ENCODE measurements around the gene APOE. TPM values are rescaled to one million over a fixed set of nuclear protein-coding genes. Genes with fewer than 3 reads are reported as not detected.

APOE gene
- total and polyA plus RNA-seq, 2 experiments from 2014 or later, result 1,133 to 1,438 TPM

DNA sequence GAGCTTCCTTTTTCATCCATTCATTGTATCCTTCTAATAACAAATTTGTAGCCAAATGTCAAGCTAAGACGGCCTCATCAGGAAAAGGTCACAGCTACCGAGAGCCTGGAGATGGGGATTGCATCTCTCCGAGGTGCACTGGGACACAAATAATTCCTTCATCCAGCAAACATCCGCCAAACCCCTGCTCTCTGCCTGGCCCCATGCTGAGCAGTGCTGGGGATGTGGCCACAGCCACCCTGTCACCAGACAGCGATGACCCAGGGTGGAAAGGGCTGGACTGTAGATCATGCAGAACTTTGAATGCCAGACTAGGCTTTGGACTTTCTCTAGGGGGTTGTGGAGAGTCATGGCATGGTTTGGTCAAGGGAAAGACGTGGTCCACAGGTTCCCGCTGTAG is 12.7 kb upstream of the APOE start:
- Histone ChIP-seq H2AFZ (no peak overlapping the region), H4K20me1 (replicated peaks; ENCODE audit: insufficient read depth) (peaks cover 41% of the 10 kb centered on the region), H3K9me2 (ENCODE audit: insufficient read depth) (no peaks in the 10 kb centered on the region), H3K27me3 (ENCODE audit: insufficient read depth) (no peaks in the 10 kb centered on the region), H3K27ac (ENCODE audit: low read depth) (no peak overlapping the region; the same call in 1 of the 2 replicates), H3K4me3 (no peak overlapping the region), H3F3A (replicated peaks; ENCODE audit: low read depth) (peaks cover 29% of the 10 kb centered on the region), H3K4me2 (no peak overlapping the region), H3K36me3 (ENCODE audit: insufficient read depth) (peaks cover 45% of the 10 kb centered on the region), H3K79me2 (replicated peaks; ENCODE audit: insufficient read depth) (peaks cover 38% of the 10 kb centered on the region), H3K4me1 (ENCODE audit: insufficient read depth) (peaks cover 9% of the 10 kb centered on the region; the same call in 1 of the 2 replicates)
- peaks cover 25% of the 10 kb centered on the region for H3K27me3 Mint-ChIP-seq (ENCODE audit: insufficient read depth, low read depth, poor library complexity)
- ATAC-seq (no peak), DNase-seq (ENCODE audit: low spot score) (no peak)
- H3K4me1 Mint-ChIP-seq, result peaks cover 22% of the 10 kb centered on the region
- H3K4me3 Mint-ChIP-seq, result peak overlapping the region; percentile 95
- TF ChIP-seq JUNB (IDR thresholded peaks at IDR 0.05; ENCODE audit: unreplicated experiment), result no peak
- TF ChIP-seq NANOG (IDR thresholded peaks at IDR 0.05; ENCODE audit: borderline replicate concordance), result no peak
- TF ChIP-seq, protein P1, sequence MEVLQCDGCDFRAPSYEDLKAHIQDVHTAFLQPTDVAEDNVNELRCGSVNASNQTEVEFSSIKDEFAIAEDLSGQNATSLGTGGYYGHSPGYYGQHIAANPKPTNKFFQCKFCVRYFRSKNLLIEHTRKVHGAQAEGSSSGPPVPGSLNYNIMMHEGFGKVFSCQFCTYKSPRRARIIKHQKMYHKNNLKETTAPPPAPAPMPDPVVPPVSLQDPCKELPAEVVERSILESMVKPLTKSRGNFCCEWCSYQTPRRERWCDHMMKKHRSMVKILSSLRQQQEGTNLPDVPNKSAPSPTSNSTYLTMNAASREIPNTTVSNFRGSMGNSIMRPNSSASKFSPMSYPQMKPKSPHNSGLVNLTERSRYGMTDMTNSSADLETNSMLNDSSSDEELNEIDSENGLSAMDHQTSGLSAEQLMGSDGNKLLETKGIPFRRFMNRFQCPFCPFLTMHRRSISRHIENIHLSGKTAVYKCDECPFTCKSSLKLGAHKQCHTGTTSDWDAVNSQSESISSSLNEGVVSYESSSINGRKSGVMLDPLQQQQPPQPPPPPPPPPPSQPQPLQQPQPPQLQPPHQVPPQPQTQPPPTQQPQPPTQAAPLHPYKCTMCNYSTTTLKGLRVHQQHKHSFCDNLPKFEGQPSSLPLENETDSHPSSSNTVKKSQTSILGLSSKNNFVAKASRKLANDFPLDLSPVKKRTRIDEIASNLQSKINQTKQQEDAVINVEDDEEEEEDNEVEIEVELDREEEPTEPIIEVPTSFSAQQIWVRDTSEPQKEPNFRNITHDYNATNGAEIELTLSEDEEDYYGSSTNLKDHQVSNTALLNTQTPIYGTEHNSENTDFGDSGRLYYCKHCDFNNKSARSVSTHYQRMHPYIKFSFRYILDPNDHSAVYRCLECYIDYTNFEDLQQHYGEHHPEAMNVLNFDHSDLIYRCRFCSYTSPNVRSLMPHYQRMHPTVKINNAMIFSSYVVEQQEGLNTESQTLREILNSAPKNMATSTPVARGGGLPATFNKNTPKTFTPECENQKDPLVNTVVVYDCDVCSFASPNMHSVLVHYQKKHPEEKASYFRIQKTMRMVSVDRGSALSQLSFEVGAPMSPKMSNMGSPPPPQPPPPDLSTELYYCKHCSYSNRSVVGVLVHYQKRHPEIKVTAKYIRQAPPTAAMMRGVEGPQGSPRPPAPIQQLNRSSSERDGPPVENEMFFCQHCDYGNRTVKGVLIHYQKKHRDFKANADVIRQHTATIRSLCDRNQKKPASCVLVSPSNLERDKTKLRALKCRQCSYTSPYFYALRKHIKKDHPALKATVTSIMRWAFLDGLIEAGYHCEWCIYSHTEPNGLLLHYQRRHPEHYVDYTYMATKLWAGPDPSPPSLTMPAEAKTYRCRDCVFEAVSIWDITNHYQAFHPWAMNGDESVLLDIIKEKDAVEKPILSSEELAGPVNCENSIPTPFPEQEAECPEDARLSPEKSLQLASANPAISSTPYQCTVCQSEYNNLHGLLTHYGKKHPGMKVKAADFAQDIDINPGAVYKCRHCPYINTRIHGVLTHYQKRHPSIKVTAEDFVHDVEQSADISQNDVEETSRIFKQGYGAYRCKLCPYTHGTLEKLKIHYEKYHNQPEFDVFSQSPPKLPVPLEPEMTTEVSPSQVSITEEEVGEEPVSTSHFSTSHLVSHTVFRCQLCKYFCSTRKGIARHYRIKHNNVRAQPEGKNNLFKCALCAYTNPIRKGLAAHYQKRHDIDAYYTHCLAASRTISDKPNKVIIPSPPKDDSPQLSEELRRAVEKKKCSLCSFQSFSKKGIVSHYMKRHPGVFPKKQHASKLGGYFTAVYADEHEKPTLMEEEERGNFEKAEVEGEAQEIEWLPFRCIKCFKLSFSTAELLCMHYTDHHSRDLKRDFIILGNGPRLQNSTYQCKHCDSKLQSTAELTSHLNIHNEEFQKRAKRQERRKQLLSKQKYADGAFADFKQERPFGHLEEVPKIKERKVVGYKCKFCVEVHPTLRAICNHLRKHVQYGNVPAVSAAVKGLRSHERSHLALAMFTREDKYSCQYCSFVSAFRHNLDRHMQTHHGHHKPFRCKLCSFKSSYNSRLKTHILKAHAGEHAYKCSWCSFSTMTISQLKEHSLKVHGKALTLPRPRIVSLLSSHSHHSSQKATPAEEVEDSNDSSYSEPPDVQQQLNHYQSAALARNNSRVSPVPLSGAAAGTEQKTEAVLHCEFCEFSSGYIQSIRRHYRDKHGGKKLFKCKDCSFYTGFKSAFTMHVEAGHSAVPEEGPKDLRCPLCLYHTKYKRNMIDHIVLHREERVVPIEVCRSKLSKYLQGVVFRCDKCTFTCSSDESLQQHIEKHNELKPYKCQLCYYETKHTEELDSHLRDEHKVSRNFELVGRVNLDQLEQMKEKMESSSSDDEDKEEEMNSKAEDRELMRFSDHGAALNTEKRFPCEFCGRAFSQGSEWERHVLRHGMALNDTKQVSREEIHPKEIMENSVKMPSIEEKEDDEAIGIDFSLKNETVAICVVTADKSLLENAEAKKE (CRISPR knock-in tag; IDR thresholded peaks at IDR 0.05), result no peak
- TF ChIP-seq EZH2phosphoT487 (IDR thresholded peaks at IDR 0.05; ENCODE audit: unreplicated experiment), result no peak
- TF ChIP-seq, protein P2, sequence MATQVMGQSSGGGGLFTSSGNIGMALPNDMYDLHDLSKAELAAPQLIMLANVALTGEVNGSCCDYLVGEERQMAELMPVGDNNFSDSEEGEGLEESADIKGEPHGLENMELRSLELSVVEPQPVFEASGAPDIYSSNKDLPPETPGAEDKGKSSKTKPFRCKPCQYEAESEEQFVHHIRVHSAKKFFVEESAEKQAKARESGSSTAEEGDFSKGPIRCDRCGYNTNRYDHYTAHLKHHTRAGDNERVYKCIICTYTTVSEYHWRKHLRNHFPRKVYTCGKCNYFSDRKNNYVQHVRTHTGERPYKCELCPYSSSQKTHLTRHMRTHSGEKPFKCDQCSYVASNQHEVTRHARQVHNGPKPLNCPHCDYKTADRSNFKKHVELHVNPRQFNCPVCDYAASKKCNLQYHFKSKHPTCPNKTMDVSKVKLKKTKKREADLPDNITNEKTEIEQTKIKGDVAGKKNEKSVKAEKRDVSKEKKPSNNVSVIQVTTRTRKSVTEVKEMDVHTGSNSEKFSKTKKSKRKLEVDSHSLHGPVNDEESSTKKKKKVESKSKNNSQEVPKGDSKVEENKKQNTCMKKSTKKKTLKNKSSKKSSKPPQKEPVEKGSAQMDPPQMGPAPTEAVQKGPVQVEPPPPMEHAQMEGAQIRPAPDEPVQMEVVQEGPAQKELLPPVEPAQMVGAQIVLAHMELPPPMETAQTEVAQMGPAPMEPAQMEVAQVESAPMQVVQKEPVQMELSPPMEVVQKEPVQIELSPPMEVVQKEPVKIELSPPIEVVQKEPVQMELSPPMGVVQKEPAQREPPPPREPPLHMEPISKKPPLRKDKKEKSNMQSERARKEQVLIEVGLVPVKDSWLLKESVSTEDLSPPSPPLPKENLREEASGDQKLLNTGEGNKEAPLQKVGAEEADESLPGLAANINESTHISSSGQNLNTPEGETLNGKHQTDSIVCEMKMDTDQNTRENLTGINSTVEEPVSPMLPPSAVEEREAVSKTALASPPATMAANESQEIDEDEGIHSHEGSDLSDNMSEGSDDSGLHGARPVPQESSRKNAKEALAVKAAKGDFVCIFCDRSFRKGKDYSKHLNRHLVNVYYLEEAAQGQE (IDR thresholded peaks at IDR 0.05; ENCODE audit: unreplicated experiment), result no peak
- no peak for TF ChIP-seq EZH2 (IDR thresholded peaks at IDR 0.05; ENCODE audit: low read depth, unreplicated experiment)
- no peak for TF ChIP-seq ZNF114 (CRISPR knock-in tag; IDR thresholded peaks at IDR 0.05)
- TF ChIP-seq CTCF (conservative IDR thresholded peaks at IDR 0.05; ENCODE audit: low read depth in 2 of 2), result no peak
- TF ChIP-seq STAT1 (IDR thresholded peaks at IDR 0.05; ENCODE audit: unreplicated experiment), result no peak
- no peak for TF ChIP-seq CREB1 (CRISPR knock-in tag; IDR thresholded peaks at IDR 0.05; ENCODE audit: low read depth)
- no peak for TF ChIP-seq ZNF331 (CRISPR knock-in tag; IDR thresholded peaks at IDR 0.05; ENCODE audit: low read depth)
- no peak for TF ChIP-seq ETS1 (IDR thresholded peaks at IDR 0.05)
- TF ChIP-seq POLR2AphosphoS5 (IDR thresholded peaks at IDR 0.05; ENCODE audit: low read depth), result no peak
- peaks cover 79% of the 10 kb centered on the region for H3K36me3 Mint-ChIP-seq (ENCODE audit: low read depth)
- H3K27ac Mint-ChIP-seq, result peak overlapping the region; percentile 56; the same call in 1 of the 2 replicates
- peaks cover 3% of the 10 kb centered on the region; the same call in 2 of the 3 replicates for H3K9me3 Mint-ChIP-seq

All from GM23338 (cell line).